ENCODE measurements around the gene ZC3H10.

ZC3H10 gene

DNA sequence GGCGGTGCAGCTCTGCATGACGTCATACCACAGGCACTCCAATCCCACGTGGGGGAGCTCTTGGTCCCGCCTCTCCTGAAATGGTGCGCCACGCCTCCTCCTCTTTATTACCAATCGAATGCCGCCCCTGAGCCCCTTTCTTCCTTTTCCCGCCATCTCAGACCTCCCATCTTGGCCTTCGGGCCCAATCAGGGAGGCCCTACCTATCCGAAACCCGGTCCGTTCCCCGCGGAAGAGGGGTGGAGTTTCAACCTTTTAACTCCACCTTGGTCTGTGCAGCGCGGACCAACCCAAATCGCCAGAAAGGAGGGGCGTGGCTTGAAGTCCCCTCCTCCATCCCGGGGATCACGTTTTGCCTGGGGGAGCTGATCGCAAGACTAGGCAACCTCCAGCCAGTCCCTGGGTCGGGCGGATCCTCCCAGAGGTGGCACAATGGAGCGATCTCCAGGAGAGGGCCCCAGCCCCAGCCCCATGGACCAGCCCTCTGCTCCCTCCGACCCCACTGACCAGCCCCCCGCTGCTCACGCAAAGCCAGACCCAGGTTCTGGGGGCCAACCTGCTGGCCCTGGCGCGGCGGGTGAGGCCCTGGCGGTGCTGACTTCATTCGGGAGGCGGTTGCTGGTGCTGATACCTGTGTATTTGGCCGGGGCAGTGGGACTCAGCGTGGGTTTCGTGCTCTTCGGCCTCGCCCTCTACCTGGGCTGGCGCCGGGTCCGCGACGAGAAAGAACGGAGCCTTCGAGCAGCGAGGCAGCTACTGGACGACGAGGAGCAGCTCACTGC is 10.0 kb downstream of the ZC3H10 start, which contains the start of gene ESYT1:
TSS of gene ESYT1 (plus strand) at position 380 of the 782 bp plus-strand sequence. CDS start at position 433, 53 bp downstream.
- peak; percentile 100 for DNase-seq (ENCODE audit: low spot score)

DNA sequence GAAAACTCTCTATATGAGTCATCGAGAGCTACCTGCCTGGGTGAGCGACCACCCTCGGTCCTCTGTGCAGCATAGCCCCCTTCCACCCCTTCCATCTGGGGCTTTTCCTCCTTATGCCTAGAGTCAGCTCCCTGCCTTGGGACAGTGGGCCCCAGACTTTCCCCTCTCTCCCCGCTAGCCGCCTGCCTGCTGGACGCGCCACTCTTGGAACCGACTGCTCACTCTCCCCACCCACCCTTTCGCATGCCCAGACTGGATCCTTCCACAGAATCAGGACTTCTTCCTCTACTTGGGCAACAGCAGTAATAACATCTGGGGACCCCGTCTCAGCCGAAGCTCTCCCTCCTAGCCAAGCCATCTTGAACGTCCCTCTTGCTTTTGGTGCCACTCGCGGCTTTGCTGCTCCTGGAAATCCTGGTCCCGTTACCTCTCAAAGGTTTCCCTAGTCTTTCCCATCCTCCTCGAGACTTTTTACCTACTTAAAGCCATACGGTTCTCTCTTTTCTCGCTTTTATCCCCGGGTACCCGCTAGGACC is 10.7 kb downstream of the ZC3H10 start:
- DNase-seq (ENCODE audit: low spot score): no peak

DNA sequence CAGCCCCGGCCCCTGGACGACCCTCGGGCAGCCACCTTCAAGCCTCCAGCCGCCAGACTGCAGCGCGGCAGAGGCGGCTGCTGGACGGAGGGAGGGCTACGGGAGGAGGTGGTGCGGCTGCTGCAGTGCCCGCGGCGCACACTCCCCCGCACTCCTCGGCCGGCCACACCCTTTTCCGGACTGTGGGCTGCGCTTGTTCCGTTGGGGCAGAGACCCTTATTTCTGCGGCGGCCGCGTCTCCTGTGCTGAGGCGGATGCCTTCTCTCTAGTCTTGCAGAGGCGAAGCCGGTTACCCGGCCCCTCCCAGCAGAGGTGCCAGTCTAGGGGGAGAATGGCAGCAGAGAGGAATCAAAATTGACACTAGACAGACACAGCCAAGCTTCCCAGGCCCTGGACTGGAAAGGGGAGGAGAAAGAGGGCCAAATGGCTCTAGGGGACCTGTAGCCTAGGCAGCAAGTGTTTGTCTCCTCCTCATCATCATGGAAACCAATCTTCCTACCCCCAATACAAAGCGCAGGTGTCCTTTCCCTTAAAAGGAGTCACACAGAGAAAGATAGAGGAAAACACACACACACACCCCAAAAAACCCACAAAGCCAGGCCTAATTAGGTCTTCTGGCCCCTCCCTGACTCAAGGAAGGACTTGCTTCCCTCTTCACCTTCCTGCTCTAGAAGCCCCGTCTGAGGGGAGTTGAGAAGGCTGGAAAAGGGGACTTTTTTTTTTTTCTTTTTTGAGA is 11.3 kb downstream of the ZC3H10 start:
- peak; percentile 64 for DNase-seq (ENCODE audit: low spot score)

DNA sequence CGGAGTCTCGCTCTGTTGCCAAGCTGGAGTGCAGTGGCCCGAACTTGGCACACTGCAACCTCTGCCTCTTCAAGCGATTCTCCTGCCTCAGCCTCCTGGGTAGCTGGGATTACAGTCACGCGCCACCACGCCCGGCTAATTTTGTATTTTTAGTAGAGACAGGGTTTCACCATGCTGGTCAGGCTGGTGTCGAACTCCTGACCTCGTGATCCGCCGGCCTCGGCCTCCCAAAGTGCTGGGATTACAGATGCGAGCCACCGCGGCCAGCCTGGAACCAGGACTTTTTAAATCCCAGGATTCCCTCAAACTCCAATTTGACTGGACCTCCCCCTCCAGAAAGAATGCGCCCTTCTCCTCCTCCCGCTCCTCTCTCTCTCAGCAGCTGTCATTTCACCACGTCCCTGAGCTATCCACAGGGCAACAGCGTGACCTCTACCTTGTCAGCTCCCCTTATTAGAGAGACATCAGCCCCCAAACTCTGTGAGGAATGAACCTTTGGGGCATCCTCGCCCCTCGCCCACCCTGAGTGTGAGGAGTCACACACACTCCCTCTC is 12.0 kb downstream of the ZC3H10 start:
- peak; percentile 23 for DNase-seq (ENCODE audit: low spot score)

DNA sequence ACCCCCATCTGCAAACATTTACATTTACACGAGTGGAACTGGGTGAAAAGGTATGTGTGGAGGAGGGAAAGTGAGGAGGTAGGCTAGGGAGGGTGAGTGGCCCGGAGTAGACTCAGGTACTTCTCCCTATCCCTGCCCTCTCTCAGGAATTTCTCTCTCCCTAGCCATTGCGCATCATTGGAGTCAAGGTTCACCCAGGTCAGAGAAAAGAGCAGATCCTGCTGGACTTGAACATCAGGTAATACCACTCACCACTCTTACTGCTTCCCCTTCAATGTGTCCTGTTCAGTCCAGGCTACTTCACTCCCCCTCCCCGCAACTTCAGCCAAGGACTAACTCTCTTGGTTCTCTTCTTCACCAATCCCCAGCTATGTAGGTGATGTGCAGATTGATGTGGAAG is 12.8 kb downstream of the ZC3H10 start:
- DNase-seq (ENCODE audit: low spot score): no peak

DNA sequence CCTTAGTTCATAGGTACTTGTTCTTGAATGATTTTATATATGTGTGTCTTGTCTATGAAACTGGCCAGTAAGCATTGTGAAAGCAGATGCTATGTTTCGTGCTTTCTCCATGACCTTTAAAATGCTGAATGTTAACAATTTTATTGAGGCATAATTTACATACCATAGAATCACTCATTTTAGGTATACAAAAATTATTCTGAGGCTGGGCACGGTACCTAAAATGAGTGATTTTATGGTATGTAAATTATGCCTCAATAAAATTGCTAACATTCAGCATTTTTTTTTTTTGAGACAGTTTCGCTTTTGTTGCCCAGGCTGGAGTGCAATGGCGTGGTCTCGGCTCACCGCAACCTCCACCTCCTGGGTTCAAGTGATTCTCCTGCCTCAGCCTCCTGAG is 16.8 kb downstream of the ZC3H10 start:
- DNase-seq (ENCODE audit: low spot score): no peak

DNA sequence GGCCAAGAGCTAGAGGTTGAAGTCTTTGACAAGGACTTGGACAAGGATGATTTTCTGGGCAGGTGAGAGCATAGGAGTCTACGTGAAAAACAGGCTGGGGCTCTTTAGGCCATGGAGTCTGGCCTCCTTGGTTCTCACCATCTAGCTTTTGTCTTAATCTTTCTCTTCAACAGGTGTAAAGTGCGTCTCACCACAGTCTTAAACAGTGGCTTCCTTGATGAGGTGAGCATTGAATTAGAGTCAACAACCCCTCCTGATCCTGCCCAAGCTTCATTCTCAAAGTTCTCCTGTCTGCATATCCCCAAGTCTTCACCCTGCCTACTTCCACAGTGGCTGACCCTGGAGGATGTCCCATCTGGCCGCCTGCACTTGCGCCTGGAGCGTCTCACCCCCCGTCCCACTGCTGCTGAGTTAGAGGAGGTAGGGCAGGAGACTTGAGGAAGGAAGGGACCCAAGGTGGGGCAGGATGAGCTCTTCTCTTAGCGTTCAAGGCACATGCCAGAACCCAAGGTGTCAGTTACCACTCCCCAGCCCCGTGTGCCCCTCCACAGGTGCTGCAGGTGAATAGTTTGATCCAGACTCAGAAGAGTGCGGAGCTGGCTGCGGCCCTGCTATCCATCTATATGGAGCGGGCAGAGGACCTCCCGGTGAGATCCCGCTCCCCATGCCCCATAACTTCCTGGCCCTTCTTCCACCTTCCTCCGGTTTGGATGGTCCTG is 19.9 kb downstream of the ZC3H10 start:
- no peak for DNase-seq (ENCODE audit: low spot score)

DNA sequence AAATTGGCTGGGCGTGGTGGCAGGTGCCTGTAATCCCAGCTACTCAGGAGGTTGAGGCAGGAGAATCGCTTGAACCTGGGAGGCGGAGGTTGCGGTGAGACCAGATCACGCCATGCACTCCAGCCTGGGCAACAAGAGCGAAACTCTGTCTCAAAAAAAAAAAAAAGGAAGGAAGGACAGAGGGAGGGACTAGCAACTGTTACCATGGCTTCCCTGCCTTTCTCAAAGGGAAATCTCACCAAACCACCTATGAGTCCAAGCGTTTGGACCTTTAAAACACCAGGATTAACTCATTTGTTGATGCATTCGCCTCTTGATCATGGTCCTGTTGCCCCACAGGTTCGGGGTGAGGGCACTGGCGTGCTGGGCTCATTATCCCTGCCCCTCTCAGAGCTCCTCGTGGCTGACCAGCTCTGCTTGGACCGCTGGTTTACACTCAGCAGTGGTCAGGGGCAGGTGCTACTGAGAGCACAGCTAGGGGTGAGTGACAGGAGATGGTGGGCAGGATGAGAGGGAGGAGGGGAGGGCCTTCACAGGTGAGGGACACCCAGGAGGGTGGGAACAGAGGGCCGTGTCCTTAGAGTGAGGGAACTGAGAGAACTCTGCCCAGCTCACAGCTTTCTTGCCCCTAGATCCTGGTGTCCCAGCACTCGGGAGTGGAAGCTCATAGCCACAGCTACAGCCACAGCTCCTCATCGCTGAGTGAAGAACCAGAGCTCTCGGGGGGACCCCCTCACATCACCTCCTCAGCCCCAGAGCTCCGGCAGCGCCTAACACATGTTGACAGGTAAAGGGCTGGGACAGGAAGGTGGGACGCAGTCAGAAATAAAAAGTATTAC is 24.1 kb downstream of the ZC3H10 start:
- DNase-seq (ENCODE audit: low spot score): no peak

DNA sequence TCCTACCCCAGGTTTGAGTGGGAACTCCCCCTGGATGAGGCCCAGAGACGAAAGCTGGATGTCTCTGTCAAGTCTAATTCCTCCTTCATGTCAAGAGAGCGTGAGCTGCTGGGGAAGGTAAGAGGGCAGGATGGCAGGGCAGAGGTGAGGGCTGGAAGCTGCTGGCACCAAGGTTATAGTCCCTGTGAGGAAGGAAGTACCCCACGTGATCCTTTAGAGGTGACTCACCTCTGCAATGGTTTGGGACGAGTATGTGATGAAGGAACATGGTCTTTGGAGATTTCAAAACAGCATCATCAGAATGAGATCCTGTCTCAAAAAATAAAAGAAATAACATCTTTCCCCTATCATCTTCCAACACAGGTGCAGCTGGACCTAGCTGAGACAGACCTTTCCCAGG is 25.2 kb downstream of the ZC3H10 start:
- DNase-seq (ENCODE audit: low spot score): no peak

DNA sequence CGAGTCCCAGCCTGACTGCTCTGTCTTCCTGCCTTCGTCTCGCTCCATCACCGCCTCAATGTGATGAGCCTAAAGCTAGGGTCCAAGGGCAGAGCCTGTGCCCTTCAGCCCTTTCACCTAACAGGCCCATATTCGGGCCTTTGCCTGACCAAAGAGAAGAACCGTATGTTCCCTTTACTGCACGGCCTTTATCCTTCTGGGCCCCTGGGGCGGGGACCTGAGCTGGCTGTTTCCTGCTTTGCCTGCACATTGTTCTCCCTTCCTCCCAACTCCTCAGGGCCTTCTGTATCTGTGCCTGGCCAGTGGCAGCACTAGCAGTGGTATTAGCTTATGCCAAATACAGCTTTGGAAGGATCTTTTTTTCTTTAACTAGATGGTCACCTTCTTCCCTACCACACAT is 25.8 kb downstream of the ZC3H10 start:
- no peak for DNase-seq (ENCODE audit: low spot score)

DNA sequence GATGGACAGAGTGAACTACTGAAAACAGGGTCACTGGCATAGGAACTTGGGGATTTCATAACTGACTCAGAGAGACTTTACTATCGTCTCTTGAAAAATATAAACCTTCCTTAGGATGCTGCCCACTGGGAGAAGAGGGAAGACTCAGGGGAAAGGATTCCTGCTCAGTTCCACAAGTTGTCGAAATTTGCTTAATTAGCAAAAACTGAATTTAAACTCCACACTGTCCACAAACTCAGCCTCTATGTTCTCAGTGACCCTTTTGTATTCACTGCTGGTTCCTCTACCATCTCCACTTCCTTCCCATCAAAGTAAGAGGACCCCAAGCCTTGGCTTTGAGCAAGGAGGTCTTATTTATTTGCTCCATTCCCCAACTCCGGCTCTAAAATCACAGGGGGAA is 27.2 kb downstream of the ZC3H10 start:
- DNase-seq (ENCODE audit: low spot score): no peak

DNA sequence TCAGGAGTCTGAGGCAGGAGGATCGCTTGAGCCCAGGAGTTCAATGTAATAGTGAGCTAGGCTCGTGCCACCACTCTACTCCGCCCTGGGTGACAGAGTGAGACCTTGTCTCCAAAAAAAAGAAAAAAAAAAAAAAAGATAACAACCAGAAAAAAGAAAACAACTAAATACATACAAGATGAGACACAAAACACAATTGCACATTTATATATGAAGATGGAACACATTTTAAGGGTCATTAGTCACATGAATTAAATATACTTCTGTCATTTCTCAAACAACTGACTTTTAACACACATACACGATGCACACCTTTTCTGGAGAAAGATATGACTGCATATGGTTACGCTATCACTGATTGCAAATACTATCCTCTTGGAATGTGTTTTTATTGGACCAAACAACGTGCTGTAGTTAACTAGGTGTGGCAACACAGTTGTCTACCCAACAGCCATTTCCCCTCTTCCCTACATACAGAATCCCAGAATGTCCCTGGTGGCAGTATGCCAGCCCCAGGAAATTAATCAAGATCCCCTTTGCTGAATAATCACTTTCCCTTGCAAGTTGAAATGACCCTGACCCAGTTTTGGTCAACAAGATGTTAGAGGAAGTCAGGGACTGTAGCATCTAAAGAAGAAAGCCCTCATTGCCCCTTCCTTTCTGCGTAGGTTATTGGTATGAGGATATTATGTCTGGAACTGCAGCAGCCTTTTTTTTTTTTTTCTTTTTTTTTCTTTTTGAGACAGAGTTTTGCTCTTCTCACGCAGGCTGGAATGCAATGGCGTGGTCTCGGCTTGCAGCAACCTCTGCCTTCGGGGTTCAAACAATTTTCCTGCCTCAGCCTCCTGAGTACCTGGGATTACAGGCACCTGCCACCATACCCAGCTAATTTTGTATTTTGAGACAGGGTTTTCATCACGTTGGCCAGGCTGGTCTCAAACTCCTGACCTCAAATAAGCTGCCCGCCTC is 28.7 kb downstream of the ZC3H10 start:
- DNase-seq (ENCODE audit: low spot score): peak; percentile 13

DNA sequence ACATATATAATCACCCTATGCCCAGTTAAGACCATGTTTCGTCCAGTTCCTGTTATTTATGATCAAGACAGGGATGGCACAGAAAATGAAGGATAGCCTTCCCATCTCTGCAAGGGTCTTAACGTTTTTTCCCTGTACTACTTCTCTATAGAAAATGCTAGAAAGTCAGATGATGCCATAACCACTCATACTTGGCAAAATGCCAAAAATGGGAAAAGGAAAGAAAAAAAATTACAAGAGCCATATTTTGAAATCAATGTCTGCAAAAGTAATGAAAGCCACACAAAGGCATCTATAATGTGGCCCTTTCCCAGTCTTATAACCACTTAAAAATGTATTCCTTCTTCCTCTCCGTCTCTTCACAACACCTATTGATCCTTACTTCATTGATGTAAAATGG is 32.5 kb downstream of the ZC3H10 start:
- DNase-seq (ENCODE audit: low spot score): peak; percentile 42

DNA sequence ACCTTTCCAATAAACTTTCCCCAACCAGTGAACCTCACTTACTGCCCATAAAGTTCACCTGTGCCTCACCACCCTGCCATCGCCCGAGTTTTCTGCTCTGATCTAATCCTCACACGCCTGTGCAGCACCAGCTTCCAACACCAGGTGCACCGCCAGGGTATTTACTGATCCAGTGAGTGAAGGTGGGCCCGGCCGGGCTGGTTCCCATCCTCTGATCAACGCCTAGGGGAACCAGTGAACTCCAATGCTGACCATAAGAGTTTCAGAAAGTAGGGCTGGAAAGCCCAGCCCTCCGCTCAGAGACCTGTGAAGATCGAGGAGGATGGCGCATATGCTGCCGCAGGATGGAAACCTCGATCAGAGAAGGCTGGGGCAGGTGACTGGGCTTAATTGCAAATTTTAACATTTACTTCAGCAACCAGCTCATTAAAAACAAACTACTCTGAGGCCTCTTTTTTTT is 33.6 kb downstream of the ZC3H10 start:
- peak; percentile 77 for DNase-seq (ENCODE audit: low spot score)

DNA sequence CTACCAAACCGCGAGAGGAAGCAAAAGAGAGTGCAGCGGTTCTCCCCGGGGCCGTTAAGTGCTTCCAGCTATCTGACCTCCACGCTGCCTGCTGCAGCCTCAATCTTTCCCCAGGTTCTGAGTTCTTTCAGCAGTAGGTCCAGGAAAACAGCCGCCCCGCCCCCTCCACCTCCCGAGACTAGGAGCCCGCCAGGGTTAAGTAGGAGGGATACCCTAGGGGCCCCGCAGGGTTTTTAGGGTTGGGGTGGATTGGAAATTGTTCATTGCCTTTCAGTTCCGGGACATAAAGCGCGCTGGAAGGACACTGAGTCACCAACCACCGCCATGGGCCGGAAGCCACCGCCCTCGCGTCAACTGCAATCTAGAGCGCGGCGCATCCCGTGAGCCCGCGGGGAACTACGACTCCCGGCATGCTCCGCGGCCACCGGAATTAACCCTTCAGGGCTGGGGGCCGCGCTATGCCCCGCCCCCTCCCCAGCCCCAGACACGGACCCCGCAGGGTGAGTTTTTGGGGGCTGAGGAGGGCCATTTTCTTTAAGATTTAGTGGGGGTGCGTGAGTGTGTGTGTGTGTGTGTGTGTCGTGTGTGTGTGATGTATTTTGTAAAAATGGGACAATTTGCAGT is 34.2 kb downstream of the ZC3H10 start, which contains the start of gene MYL6B:
TSS of gene MYL6B (plus strand) at position 456 of the 624 bp plus-strand sequence. CDS start 1,332 bp downstream, outside the sequence.
- DNase-seq (ENCODE audit: low spot score): peak; percentile 94

DNA sequence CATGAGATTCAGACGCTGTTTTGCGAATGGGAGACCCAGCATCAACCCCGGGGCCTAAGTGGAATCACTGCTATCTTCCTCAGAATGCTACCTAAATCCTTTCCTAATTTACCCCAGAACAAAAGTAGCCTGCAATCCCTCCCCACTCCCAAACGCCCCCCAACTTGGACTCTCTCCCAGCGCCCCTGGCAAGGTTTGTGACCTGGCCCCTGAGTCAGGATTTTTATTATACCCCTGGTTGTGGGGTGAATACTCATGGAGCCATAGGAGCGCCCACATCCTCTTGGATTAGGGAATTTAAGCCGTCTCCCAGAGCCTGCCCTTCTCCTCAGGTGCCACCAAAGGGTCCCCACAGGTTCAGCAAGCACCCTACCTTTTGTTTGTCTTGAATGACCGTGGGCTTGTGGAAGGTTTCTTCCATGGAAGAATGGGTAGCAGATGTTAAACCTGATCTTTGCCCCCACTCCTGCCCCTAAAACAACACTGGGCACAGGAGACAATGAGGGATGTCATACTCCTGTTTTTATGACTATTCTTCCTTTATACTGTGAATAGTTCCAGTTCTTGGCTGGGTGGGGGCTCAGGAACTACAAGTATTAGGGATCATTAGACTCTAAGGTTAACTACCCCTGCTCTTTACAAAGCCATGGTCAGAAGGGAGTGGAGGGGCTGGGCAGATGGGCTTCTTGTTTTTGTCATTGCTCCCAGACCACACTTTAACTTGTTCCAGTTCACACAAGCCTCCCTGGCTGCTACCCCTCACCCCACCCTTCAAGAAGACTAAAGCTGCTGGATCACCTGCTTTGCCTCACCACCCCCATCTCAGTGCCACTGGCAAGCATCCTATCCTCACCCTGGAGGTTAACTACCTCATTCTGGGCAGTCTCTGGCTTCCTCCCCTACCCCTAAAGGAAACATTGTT is 35.0 kb downstream of the ZC3H10 start:
- DNase-seq (ENCODE audit: low spot score): no peak

DNA sequence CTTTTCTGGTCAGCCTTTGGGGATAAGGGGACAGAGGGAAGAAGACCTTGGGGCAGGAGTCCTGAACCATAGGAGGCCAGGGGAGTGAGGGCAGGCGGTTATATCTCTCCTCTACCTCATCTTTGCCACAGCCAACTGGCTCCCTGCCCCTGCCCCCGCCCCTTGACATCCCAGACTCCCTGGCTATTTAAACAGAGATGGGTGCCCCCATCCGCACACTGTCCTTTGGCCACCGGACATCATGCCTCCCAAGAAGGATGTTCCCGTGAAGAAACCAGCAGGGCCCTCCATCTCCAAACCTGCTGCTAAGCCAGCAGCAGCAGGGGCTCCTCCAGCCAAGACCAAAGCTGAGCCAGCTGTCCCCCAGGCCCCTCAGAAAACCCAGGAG is 35.6 kb downstream of the ZC3H10 start:
- DNase-seq (ENCODE audit: low spot score): no peak

DNA sequence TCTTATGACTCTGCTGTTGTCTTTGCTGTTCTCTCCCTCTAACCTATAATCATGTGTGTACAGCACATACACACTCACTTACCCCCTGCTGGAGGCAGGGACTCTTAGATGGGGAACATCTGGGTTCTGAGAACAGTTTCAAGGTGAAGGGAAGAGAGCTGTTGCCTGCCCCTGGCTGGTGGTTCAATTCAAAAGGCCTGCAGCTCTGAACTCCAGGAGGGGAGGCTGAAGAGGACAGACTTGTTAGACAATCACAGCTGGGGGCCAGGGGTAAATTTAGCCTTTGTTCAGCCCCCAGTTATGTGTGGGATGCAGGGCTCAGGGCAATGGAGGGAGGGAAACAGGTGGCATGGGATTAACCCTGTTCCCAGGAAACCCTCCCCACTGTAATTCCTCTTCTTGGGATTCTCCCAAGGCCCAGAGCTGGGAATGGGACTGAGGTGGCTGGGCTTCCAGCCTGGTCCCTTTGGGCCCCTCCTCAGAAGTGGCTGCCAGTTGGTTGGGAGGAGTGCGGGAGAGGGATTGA is 36.2 kb downstream of the ZC3H10 start:
- no peak for DNase-seq (ENCODE audit: low spot score)

All from kidney tubule cell (primary cell).